GM12872 (cell line): ENCODE measurements around the gene SLC39A6.

Experiments used
- TF ChIP-seq, protein P1 (sequence below): IDR thresholded peaks from 3 replicates; pipeline ENCODE4 v1.5.1; 2011; ENCODE audit warnings: low read depth, mild to moderate bottlenecking, low read length, moderate library complexity; ENCODE audit not compliant: insufficient read depth

The SLC39A6 gene

DNA sequence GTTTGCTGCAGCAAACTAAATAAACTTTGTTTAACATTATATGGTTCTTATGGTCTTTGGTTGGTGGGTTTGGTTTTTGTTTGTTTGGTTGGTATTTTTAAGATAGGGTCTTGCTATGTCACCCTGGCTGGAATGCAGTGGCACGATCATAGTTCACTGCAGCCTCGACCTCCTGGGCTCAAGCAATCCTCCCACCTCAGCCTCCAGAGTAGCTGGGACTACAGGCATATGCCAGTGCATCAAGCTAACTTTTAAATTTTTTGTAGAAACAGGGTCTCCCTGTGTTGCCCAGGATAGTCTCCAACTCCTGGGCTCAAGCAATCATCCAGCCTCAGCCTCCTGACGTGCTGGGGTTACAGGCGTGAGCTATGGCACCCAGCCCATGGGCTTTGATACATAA lies 54.7 kb downstream of the SLC39A6 start:
- TF ChIP-seq, protein P1, sequence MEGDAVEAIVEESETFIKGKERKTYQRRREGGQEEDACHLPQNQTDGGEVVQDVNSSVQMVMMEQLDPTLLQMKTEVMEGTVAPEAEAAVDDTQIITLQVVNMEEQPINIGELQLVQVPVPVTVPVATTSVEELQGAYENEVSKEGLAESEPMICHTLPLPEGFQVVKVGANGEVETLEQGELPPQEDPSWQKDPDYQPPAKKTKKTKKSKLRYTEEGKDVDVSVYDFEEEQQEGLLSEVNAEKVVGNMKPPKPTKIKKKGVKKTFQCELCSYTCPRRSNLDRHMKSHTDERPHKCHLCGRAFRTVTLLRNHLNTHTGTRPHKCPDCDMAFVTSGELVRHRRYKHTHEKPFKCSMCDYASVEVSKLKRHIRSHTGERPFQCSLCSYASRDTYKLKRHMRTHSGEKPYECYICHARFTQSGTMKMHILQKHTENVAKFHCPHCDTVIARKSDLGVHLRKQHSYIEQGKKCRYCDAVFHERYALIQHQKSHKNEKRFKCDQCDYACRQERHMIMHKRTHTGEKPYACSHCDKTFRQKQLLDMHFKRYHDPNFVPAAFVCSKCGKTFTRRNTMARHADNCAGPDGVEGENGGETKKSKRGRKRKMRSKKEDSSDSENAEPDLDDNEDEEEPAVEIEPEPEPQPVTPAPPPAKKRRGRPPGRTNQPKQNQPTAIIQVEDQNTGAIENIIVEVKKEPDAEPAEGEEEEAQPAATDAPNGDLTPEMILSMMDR = no peak

DNA sequence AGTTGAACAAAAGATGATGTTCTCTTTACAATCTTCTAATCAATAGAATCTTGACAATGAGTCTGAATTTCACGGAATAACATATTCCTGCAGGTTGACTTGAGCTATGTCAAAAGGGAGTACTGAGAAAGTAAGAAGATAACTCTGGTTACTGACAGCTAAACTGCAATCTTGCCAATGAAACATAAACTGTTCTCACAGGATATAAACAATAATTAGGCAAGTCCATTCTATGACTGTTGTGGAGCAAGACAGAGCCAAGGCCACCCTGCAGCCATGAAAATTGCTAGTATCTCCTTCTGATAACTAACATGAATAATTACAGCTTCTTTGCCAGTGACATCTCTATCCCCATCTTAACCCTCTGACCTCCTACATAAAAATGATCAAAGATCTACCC lies 55.5 kb downstream of the SLC39A6 start:
- TF ChIP-seq, protein P1 = no peak

DNA sequence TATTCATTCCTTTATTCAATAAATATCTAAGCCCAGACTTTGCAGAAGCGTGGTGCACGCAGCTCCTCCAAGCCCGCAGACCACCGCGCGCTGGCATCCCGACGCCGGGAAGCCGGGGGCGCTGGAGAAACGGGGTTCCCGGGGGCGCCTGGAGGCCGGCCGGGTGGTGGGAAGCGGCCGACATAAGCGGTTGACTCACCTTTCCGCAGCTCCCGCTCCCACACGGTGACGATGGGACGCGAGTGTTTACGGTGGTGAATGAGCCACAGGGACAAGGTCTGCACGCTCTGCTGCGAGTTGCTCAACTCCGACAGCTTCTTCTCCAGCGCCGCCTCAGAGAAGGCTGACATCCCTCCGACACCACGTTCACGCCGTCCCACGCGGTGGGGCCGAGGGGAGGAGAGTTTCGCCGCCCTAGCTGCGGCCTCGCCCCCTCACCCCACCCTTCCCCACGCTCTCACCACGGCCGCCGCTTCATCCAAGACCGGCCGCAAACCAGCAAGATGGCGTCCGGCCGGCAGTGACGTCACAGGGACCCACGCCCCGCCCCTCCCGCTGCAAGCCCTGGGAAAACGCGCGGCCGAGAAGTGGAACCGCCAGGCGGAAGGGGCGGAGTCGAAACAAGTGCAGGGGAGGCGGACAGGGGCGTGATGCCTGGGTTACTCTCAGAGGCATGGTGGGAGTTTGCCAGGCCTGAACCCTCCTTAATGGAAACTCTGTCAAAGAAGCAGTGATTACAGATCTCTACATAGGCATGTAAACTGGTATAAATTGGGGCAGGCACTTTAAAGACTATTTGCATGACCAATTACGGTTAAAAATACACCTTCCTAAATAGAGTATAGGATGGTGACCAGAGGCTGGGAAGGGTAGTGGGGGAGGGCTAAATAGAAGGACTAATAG lies 61.8 kb downstream of the SLC39A6 start, which contains the start of gene RPRD1A:
Gene RPRD1A, minus strand, starts transcription at position 505 of the 903 bp plus-strand sequence. Its CDS starts 155 bp downstream, at position 350.
- TF ChIP-seq, protein P1 = no peak

DNA sequence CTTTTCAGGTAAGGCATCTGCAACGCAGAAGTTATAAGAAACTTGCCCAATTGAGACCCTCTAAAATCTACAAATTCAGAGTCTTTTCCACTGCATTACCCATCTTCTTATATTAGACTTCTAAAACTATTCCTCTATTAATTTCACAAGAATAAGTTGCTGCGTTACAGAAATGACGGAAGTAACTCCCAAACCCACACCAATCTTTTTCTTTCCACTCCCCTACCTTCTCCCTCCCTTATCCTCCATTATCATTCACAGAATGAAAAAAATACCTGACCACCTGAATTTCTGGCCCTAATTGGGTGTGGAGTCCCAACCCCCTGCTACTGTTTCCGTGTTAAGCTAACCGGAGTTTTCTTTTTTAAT lies 62.5 kb downstream of the SLC39A6 start:
- TF ChIP-seq, protein P1 = no peak

DNA sequence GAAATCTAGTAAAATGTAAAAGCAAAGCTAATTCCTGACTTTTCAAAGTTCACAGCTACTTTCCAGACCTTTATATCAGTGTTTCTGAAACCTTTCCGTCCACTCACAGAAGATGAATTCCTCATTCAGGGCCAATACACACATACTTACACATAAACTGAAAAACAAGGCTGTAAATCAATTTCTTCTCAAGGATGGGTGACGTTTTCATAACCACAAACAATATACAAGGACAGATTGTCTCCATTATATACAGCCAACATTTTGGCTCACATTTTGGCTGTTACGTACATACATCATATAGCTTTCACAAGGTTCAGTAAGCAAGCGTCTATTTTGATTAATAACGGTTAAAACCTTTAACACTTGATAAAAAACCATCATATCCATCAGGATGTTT lies 63.1 kb downstream of the SLC39A6 start:
- TF ChIP-seq, protein P1 = no peak

DNA sequence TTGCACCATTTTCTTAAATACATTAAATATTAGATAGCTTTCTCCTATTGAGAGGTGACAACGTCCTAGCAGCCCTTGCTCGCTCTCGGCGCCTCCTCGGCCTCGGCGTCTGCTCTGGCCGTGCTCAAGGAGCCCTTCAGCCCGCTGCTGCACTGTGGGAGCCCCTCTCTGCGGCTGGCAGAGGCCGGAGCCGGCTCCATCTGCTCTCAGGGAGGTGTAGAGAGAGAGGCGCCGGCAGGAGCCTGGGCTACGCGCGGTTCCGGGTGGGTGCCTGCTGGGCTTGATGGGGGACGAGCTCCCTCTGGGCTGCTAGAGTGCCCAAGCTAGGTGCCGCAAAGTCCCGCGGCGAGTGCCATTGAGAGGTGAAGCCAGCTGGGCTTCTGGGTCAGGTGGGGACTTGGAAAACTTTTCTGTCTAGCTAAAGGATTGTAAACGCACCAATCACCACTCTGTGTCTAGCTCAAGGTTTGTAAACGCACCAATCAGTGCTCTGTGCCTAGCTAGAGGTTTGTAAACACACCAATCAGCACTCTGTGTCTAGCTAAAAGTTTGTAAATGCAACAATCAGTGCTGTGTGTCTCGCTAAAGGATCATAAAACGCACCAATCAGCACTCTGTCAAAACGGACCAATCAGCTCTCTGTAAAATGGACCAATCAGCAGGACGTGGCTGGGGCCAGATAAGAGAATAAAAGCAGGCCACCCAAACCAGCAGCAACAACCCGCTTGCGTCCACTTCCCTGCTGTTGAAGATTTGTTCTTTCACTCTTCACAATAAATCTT lies 64.9 kb downstream of the SLC39A6 start:
- TF ChIP-seq, protein P1 = no peak

DNA sequence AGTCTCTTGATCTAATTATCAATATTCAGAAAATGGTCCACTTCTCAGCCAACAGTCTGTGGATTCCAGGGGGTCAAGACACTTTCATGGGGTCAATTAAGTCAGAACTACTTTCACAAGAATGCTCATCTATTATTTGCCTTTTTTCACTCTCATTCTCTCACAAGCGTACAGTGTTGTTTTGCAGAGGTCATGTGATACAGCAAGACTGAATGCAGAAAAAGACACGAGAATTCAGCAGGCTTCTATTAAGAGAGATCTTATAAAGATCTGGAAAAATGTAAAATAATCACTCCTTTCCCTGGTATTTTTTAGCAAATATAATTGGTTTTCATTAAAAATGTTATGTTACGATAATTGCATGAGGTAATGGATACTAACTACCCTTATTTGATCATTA lies 70.5 kb downstream of the SLC39A6 start:
- TF ChIP-seq, protein P1 = no peak
